Right lobe of liver (tissue), 4 donors: ENCODE measurements around the gene BDP1.
"Not testable (repeated sequence)": the region's sequence is repeated elsewhere in the genome, so short reads cannot be mapped to it uniquely, and the experiment has no call there.

Experiments used
- CTCF ChIP-seq, 4 donors: fragments of 200-600 bp in 3 of 4; fragments of 450-650 bp in 1 of 4; IDR thresholded peaks; one replicate each; pipeline versions ENCODE4 v1.5.1 to v1.8.0; 2016 to 2022; ENCODE audit warnings: antibody characterized with exemption in 4 of 4, mild to moderate bottlenecking in 2 of 4
- POLR2A ChIP-seq: fragments of 450-650 bp; IDR thresholded peaks from one replicate; pipeline ENCODE4 v1.6.1; 2017; ENCODE audit warnings: antibody characterized with exemption, mild to moderate bottlenecking
- donor health status: DM: no; HTN: no; CAD: no.
- donor health status: DM: no; HTN: no; CAD: no.
- donor health status: DM: no; HTN: yes; CAD: no.

DNA sequence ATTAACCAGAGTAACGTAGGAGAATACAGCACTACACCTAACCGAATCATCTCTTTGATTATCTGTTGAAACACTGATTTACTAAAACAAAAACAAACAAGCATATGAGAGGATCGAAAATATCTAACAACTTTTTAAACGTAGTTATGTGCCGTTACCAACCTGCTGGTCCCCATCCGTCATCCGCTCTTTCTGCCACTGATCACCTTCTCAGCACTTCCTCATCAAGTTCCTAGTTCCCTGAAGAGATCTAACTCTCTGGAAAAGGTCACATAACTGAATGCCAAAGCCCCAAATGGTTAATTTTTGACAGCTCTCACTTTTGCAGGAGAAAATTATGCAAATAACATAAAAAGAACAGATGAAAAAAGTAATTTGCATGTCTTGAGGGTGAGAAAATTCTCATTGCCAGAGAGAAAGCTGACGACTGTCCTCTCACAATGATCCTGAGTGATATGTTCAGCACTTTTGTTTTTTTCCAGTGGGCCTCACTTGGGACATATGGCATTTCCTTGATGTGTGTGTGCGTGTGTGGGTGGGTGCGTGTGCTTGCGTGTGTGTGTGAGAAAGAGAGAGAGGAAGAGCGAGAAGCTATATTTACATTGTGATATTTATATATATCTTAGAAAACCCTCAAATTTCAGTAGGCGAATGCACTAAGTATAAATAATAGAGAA is 8.8 kb upstream of the BDP1 start:
- TF ChIP-seq CTCF (IDR thresholded peaks at IDR 0.05); POLR2A: not testable (repeated sequence)
